A673 (cell line): ENCODE measurements around the gene PRR12. TPM values are rescaled to one million over a fixed set of nuclear protein-coding genes. Genes with fewer than 3 reads are reported as not detected.

Experiments used
- BruUV-seq: library from RNA; stranded (reverse); fragments of 400-500 nt; replicated peaks from 2 replicates; lab custom pipeline; 2021; lab: Mats Ljungman, UMichigan
- CTCF ChIA-PET: fragments of 300-600 bp; sonication (Branson Sonifier 250); formaldehyde crosslinking; loops from one replicate; lab custom pipeline; 2022; ENCODE audit warnings: antibody characterized with exemption; lab: Charles Lee
- POLR2A ChIA-PET: fragments of 300-600 bp; sonication (Branson Sonifier 250); formaldehyde crosslinking; loops from one replicate; lab custom pipeline; 2022; ENCODE audit warnings: antibody characterized with exemption; ENCODE audit not compliant: low non-redundant PET; lab: Charles Lee
- DNase-seq: peaks from one replicate; pipeline ENCODE4 v3.0.0-alpha.2; 2015; ENCODE audit warnings: low spot score
- H3K27ac ChIP-seq: fragments of 200-600 bp; sonication (generic); 2 replicates; pipeline ENCODE4 v1.5.1; 2016; ENCODE audit warnings: mixed run types, low read depth, mild to moderate bottlenecking, mixed read lengths, antibody characterized with exemption, low read length; ENCODE audit not compliant: poor library complexity, severe bottlenecking
- H3K27me3 ChIP-seq: fragments of 200-600 bp; sonication (generic); replicated peaks from 2 replicates; pipeline ENCODE4 v1.6.1; 2017; ENCODE audit warnings: mixed run types, low read depth, mild to moderate bottlenecking, mixed read lengths, antibody characterized with exemption, low read length; ENCODE audit not compliant: insufficient read depth, poor library complexity
- H3K36me3 ChIP-seq: fragments of 200-600 bp; sonication (generic); 2 replicates; pipeline ENCODE4 v1.6.1; 2016; ENCODE audit warnings: mixed run types, mild to moderate bottlenecking, mixed read lengths, antibody characterized with exemption, low read length; ENCODE audit not compliant: insufficient read depth, poor library complexity, severe bottlenecking
- H3K4me1 ChIP-seq: fragments of 200-600 bp; sonication (generic); 2 replicates; pipeline ENCODE4 v1.6.1; 2017; ENCODE audit warnings: mixed run types, mild to moderate bottlenecking, mixed read lengths, antibody characterized with exemption, low read length; ENCODE audit not compliant: insufficient read depth, poor library complexity, severe bottlenecking
- H3K4me3 ChIP-seq: fragments of 200-600 bp; sonication (generic); 2 replicates; pipeline ENCODE4 v1.5.1; 2016; ENCODE audit warnings: low read depth, mixed run types, mild to moderate bottlenecking, mixed read lengths, low read length; ENCODE audit not compliant: poor library complexity, severe bottlenecking
- H3K9me3 ChIP-seq: fragments of 200-600 bp; sonication (generic); 2 replicates; pipeline ENCODE4 v1.6.1; 2016; ENCODE audit warnings: mixed run types, low read depth, mild to moderate bottlenecking, mixed read lengths, antibody characterized with exemption, low read length; ENCODE audit not compliant: poor library complexity, severe bottlenecking
- CTCF ChIP-seq: fragments of 300-800, 200-600 bp; sonication (generic); conservative IDR thresholded peaks from 2 replicates; pipeline ENCODE4 v1.5.1; 2017; ENCODE audit warnings: low read depth, mild to moderate bottlenecking, antibody characterized with exemption, low read length, moderate library complexity, mixed read lengths
- EZH2 ChIP-seq: fragments of 200-600 bp; sonication (generic); IDR thresholded peaks from 2 replicates; pipeline ENCODE4 v1.6.1; 2017; ENCODE audit warnings: borderline replicate concordance, low read depth, mild to moderate bottlenecking, mixed read lengths, antibody characterized with exemption, low read length; ENCODE audit not compliant: poor library complexity, severe bottlenecking
- intact Hi-C: fragments of 100-400 bp; cut with micrococcal nuclease; formaldehyde crosslinking; loops from one replicate; pipeline ENCODE4 v1.10.0; 2022; ENCODE audit not compliant: unreplicated experiment
- total RNA-seq: library from RNA; stranded (reverse); gene quantifications from 2 replicates; pipeline ENCODE4 v1.2.3, GENCODE V29; 2021

PRR12 gene
- total RNA-seq, 1 experiment from 2014 or later = 54.0 TPM

GRCh38 chr19:49581007-49581508, 9.9 kb upstream of the PRR12 start, which contains the start of gene PRRG2:
Gene PRRG2, plus strand, starts transcription at chr19:49581316. Its CDS starts 1,904 bp downstream, at chr19:49583220.
- Histone ChIP-seq H3K9me3 (no peaks in the 10 kb centered on the region), H3K4me1 (peaks cover 6% of the 10 kb centered on the region), H3K36me3 (peaks cover 8% of the 10 kb centered on the region), H3K27ac (peak within 1 kb of the TSS; percentile 78), H3K27me3 (no peaks in the 10 kb centered on the region), H3K4me3 (peak within 1 kb of the TSS; percentile 85)
- ChIA-PET CTCF (interaction anchor here (1.0 kb wide), 1 partner anchor 70 kb away, joined by 11 read pairs; no protein-coding TSS in a partner anchor), POLR2A (interaction anchor here (0.6 to 0.7 kb wide), 2 partner anchors 22 to 59 kb away, joined by 5 to 8 read pairs; partner anchors contain the start of gene RRAS)
- no peak for DNase-seq
- no TSS peak for BruUV-seq
- intact Hi-C loops = no loop called here
- TF ChIP-seq EZH2 = no peak
- no peak for TF ChIP-seq CTCF

- ChIA-PET CTCF (interaction anchor here (0.7 kb wide), 1 partner anchor 76 kb away, joined by 4 read pairs; no protein-coding TSS in a partner anchor), POLR2A (no interaction called here)
- no peak overlapping the region for H3K4me3 ChIP-seq
- peak overlapping the region; percentile 23 for H3K27ac ChIP-seq
- peaks cover 6% of the 10 kb centered on the region for H3K4me1 ChIP-seq
- H3K9me3 ChIP-seq = no peaks in the 10 kb centered on the region
- TF ChIP-seq CTCF = no peak
- TF ChIP-seq EZH2 = no peak
- no peaks in the 10 kb centered on the region for H3K27me3 ChIP-seq
- intact Hi-C loops = no loop called here
- no peaks in the 10 kb centered on the region for H3K36me3 ChIP-seq
- BruUV-seq = no TSS peak
- DNase-seq = no peak
Observed at GRCh38 chr19:49583239-49583638, 7.7 kb upstream of the PRR12 start.

GRCh38 chr19:49585023-49585422, 6.0 kb upstream of the PRR12 start:
- Histone ChIP-seq H3K36me3 (no peaks in the 10 kb centered on the region), H3K9me3 (no peaks in the 10 kb centered on the region), H3K27ac (no peak overlapping the region), H3K4me3 (no peak overlapping the region), H3K27me3 (no peaks in the 10 kb centered on the region), H3K4me1 (no peaks in the 10 kb centered on the region)
- ChIA-PET POLR2A (no interaction called here), CTCF (no interaction called here)
- TF ChIP-seq EZH2 = no peak
- DNase-seq = no peak
- no TSS peak for BruUV-seq
- intact Hi-C loops = no loop called here

- no peaks in the 10 kb centered on the region for H3K9me3 ChIP-seq
- CTCF ChIA-PET = interaction anchor here (0.6 to 0.7 kb wide), 2 partner anchors 80 to 87 kb away, joined by 4 to 5 read pairs; no protein-coding TSS in a partner anchor
- intact Hi-C loops = no loop called here
- no peak overlapping the region for H3K27ac ChIP-seq
- no peaks in the 10 kb centered on the region for H3K4me1 ChIP-seq
- no TSS peak for BruUV-seq
- POLR2A ChIA-PET = no interaction called here
- no peak for DNase-seq
- TF ChIP-seq EZH2 (no peak), CTCF (no peak)
- H3K27me3 ChIP-seq = no peaks in the 10 kb centered on the region
- no peaks in the 10 kb centered on the region for H3K36me3 ChIP-seq
- H3K4me3 ChIP-seq = no peak overlapping the region
Observed at GRCh38 chr19:49587227-49587626, 3.8 kb upstream of the PRR12 start.
